ENCODE data around the gene GRIK2.

- TF ChIP-seq EZH2phosphoT487 (IDR thresholded peaks at IDR 0.05; ENCODE audit: borderline replicate concordance, low read length), result no peak
- no peak for TF ChIP-seq CTCF (conservative IDR thresholded peaks at IDR 0.05; ENCODE audit: low read depth, low read length)
- no peak for TF ChIP-seq EZH2 (IDR thresholded peaks at IDR 0.05; ENCODE audit: low read length, unreplicated experiment)
Measured at GRCh38 chr6:101577091-101577490, 183.6 kb downstream of the GRIK2 start.
